HG02938 (cell line): Measurements from ENCODE around the gene NDUFV3.
"Not testable (repeated sequence)": the region's sequence is repeated elsewhere in the genome, so short reads cannot be mapped to it uniquely, and the experiment has no call there.

Experiments used
- ATAC-seq: cut with Tn5 transposase; IDR thresholded peaks from one replicate; pipeline ENCODE4 v1.9.1; 2021; ENCODE audit warnings: mild to moderate bottlenecking, moderate library complexity; ENCODE audit not compliant: unreplicated experiment

Gene NDUFV3

GRCh38 chr21:42855937-42856335 is 37.2 kb upstream of the NDUFV3 start:
- ATAC-seq, result no peak

GRCh38 chr21:42857216-42857615 is 35.9 kb upstream of the NDUFV3 start:
- ATAC-seq, result no peak

DNA sequence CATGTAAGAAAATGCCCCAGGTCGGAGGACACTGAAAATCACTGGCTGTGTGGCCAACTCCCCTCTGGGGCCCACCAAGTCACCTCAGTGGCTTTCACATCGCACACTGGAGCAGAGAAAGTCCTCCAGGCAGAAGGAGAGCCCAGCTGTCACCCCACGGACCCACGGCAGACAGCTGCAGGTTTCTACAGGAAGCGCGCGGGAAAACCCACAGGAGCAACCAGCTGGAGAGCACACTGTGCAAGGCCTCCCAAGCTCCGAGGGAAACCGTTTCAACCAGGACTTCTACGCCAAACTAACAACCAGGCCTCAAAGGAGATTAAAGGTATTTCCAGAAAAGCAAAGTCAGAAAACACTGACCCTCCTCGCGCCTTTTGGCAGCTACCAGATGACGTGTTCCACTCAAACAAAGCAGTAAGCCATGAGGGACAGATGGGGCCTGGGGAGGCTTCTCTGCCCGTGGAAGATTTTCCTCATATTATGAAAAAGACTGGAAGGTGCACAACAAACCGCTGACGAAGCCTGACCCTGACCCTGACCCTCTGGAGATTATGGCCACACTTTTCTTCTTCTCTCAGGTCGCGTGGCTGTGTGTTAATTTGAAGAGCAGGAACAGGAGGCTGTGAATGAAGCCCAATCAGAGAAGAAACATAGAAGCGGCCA is 34.8 kb upstream of the NDUFV3 start:
- no peak for ATAC-seq

DNA sequence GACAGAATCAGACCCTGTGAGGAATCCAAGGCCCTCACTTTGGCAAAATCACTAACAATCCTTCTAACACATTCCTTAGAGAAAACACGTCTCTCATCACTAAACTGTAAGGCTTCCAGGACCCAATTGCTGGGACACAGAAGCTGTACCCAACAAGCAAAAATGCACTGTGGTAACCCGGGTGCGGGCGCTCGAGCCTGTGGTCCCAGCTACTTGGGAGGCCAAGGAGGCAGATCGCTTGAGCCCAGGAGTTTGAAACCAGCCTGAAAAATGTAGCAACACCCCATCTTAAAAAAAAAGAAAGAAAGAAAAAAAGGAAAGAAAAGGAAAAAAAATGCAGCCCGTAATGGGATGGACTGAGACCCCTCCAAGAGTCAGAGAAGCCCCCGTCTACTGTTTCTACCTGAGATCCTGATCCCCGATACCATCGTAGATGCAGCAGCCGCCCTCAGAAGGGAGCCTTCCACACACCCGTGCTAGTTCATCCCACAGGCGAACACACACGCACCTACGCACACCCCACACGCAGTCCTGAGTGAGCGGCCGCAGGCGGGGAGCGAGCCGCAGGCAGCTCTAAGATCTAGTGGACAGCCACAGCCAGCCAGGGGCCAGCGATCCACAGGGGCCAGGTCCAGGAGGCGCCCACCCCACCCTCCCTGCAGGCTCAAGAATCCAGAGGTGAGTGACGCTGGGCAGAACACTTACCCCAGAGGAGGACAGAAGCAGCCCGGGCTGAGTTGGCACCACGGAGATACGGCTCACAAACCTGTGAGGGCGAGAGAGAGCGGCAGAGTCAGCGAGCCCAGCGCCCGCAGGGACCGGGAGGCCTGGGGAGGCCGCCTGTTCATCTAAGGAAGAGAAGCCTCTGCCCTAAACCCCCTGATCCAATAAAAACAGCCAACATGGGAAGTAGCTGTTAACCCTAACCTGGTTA is 33.9 kb upstream of the NDUFV3 start:
- ATAC-seq, result no peak

GRCh38 chr21:42859891-42860230 is 33.2 kb upstream of the NDUFV3 start:
- no peak for ATAC-seq

DNA sequence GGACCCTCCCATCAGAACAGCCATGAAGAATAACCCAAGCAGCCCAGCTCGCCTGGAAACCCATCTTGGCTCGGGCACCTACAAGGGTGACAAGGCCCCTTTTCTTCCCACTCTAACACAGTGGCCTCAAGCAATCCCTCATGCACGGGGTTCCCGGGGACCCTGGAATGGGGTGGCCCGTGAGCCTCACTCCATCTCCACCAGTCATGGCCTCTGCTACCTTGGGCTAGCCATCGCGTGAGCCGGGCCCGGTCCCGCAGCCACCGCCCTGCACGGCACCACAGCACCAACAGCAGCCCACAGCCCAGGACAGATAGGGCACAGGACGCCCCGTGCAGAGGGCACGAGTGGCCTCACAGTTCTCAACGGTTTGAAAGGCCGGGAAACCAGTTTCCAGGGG is 32.8 kb upstream of the NDUFV3 start:
- no peak for ATAC-seq

DNA sequence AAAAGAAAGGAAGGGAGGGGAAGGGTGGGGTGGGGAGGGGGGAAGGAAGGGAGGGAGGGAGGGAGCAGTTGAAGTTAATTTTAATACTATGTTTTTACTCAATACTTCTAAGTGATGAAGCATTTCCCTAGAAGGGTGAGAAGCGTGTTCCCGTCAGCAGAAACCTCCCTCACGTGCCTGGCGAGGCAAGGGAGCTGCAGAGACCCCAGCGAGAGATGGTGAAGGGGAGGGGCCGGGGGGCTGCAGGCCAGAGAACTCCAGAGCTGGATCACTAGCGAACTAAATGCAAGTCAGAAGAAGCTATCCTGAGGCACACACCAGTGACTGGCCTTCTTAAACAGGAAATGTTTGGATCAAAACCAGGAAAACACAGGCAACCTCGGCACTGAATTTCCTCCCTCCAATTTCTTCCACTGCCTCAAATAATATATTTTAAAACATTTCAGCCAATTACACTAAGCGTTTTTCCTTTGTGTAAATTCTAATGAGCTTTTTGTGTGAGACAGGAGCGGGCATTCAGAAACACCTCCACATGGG is 31.7 kb upstream of the NDUFV3 start:
- no peak for ATAC-seq

- no peak for ATAC-seq
These were observed 31.2 kb upstream of the NDUFV3 start for GRCh38 chr21:42861848-42862400.

DNA sequence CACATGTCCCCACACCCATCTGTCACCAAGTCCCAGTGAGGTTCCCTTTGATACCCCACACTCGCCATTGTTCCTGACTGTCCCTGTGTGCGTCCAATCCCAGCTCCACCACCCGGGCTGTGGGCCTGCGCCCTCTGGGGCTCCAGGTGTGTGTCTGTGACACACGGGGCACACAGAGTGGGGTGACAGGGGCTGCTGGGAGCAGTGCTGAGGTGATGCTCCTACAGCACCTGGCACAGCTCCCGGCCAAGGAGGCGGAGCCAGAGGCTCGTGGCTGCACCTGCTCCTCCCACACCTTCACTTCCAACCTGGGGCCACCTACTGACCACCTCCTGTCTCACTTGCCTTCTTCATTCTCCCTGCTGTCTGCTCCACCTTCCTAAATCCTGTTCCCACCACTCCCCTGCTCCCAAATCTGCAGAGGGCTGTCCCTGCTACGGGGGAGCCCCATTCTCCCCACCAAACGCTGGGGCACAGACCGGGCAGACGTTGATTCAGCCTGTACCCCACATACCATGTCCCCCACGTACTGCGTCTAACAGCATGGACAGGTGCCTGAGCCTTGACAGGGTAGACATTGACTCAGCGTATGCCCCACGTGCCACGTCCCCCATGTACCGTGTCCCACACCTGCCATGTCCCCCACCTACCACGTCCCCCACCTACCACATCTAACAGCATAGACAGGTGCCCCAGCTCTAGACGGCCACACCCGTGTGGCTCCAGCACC is 30.2 kb upstream of the NDUFV3 start:
- ATAC-seq, result no peak

DNA sequence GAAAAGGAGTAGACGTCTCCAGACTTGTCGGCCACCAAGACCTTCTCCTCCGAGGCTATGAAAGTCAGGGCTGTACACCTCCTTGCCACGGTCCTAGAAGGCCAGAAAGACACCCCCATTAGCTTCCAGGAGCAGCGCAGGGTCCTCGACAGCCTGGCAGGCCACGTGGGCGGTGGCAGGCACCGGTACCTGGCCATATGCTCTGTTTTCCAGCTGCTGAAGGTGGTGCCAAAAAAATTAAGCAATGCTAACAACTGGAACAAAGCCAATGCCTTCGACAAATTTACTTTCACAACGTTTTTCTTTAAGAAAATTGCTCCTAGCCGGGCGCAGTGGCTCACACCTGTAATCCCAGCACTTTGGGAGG is 29.6 kb upstream of the NDUFV3 start:
- ATAC-seq, result no peak

GRCh38 chr21:42864286-42864685 is 28.8 kb upstream of the NDUFV3 start:
- ATAC-seq, result no peak

DNA sequence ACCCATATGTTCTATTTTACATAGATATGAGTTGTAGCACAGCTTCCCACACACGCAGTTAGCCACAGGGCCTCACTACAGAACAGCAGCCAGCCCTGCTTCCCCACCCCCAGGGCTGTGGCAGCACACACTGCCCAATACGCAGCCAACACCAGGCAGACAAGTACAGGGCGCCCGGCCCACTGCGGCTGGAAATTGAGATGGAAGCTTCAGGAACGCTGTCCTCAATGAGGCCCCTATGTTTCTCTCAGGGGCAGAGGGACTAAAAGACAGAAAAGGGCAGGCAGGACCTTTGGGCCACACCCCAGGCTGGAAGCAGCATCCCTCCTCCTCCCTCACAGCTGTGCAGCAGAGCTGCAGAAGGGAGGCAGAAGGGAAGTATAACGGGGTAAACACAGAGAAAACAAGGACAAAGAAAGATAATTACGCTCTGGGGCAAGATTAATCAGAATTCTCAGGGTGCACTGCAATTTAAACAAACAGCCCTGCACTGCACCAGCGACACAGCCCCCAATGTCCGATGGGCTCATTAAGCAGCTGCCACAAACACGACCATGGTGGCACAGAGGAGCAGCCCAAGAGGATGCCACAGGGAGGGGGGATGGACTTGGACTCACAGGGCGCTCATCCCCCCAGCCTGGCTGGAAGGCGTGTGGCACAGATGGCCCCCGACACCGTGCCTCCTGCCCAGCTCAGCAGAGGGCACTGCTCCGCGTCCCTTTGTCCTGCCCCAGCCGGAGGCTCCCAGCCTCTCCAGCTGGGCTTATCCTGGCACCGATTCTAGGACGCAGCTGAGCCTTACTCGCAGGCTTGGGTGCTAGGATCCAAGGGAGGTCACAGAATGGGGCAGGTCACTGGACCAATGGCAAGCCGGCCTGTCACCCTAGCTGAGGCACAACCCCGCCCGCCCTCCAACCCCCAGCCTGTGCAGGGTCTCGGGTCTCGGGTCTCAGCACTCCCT is 28.0 kb upstream of the NDUFV3 start:
- ATAC-seq, result no peak

DNA sequence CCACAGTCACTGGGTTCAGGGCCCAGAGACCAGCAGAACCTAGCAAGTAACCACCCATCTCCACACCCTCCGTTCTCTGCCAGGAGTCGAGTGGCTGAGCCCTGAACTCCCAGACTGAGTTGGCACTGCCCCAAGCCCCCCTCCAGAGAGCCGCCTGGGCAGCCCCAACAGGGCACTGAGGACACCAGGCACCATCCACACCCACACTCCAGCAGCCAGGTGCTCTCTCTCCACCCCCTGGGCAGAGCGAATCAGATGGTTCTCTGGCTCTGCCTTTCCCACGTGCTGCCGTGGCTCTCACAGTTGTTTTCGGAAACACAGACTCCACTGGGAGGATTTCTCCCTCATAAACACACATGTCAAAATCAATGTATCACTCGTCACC is 27.3 kb upstream of the NDUFV3 start:
- ATAC-seq, result no peak

GRCh38 chr21:42868196-42868595 is 24.9 kb upstream of the NDUFV3 start:
- ATAC-seq, result no peak

DNA sequence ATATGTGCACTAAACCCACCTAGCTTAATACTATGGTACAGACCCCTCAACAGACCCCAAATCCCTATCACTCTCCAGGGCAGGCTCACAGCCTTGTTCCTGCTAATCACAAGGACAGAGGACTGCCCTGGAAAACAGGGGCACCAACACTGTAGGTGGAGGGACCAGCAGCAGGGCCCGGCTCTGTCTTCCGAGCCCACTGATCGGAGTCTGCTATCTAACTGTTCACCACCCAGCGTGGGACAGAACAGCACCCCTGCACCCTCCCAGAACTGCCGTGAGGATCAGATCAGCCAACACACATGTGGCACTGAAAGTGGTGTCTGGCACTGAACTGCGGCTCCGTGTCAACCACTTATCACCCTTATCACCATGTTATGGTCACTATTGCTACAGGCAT is 20.0 kb upstream of the NDUFV3 start:
- ATAC-seq, result no peak

DNA sequence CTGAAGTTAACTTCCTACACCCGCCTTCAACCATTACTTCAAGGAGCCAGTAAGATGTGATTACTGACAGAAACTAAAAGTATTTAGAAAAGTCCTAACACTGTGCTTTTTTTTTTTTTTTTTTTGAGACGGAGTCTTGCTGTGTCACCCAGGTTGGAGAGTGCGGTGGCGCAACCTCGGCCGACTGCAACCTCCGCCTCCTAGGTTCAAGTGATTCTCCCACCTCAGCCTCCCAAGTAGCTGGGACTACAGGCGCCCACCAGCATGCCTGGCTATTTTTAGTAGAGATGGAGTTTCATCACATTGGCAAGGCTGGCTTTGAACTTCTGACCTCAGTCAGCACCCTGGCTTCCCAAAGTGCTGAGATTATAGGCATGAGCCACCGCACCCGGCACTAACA is 17.3 kb upstream of the NDUFV3 start:
- not testable (repeated sequence) for ATAC-seq

GRCh38 chr21:42878678-42878992 is 14.5 kb upstream of the NDUFV3 start:
- peak; percentile 22 for ATAC-seq

DNA sequence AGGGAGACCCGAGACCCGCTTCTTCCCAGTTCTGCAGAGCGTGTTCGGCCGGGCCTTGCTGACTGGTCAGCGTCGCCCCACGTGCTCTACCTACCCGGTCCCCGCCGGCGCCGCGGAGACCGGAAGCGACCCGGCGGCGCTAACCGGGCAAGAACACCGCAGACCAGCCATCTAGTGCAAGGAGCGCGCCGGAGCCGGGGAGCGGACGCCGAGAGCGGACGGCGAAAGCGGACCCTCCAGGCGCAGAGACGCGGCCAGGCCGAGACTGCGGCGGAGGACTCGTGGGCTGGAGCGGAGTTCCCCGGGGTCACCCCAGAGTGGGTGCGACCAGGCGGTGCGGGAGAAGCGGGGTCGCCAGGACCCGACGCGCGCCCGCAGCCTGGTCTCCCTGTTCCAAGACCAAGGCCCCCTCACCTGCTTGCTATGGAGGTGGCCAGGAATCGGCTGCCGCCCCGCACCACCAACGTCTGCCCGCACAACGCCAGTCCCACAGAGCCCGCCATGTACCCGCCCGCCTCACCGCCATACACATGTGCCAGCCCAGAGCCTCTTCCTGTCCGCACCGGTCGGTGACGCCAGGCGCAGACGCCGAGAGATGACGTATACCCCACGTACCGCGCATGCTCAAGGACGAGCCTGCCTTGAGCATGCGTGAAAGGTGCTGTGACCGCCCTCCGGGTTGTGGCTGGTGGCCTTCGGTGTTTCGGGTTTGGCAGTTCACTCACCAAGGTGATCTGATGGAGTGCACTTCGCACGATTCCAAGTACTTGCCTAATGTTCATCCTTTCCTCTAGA is 13.9 kb upstream of the NDUFV3 start, which contains the start of gene WDR4:
Gene WDR4 (minus strand): TSS at position 547 of the 795 bp plus-strand sequence. CDS start 44 bp downstream, at position 503.
- peak; percentile 82 for ATAC-seq

DNA sequence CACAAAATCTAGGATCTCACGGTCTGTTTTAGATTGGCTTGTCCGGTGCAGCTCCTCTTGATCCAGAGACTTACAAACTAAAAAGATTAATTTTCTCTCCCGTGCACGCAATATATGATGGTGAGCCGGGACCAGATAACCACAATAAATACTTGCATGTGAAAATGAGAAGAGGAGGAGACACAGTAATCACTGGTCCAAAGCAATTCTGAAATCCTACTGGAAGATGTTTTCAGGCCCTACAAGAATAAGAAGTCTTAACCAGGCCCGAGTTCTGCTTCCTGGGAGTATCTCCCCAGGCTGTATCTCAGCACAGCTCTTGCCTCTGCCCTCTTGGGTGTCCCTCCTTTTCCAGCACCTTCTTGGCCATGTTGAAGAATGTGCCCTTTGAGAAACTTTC is 12.8 kb upstream of the NDUFV3 start:
- ATAC-seq, result no peak
